PFSK-1 (cell line): ENCODE data around the gene IL34.

Experiments used
- FOXP2 ChIP-seq: optimal IDR thresholded peaks from 2 replicates; pipeline ENCODE3; 2011; ENCODE audit warnings: borderline replicate concordance, control low read depth, inconsistent platforms; ENCODE audit not compliant: insufficient read depth; ENCODE audit errors: extremely low read length, extremely low read depth
- POLR2AphosphoS5 ChIP-seq: IDR thresholded peaks from 2 replicates; pipeline ENCODE4 v1.6.1; 2012; ENCODE audit warnings: low read depth, mild to moderate bottlenecking, control low read depth, low read length, moderate library complexity
- SIN3A ChIP-seq: IDR thresholded peaks from 2 replicates; pipeline ENCODE4 v1.6.1; 2012; ENCODE audit warnings: mild to moderate bottlenecking, low read length, moderate library complexity, borderline replicate concordance; ENCODE audit not compliant: insufficient read depth
- TAF1 ChIP-seq: IDR thresholded peaks from 2 replicates; pipeline ENCODE4 v1.6.1; 2012; ENCODE audit warnings: low read length, control low read depth, borderline replicate concordance; ENCODE audit not compliant: insufficient read depth
- TF ChIP-seq, protein P1 (sequence below), 2 experiments: IDR thresholded peaks; 2 replicates each; pipeline versions ENCODE4 v1.6.1 to v1.8.0; 2011 to 2012; ENCODE audit warnings: low read depth in 2 of 2, low read length in 2 of 2, control low read depth in 1 of 2, inconsistent platforms in 1 of 2, mild to moderate bottlenecking in 1 of 2, moderate library complexity in 1 of 2; ENCODE audit not compliant: insufficient read depth in 1 of 2

The IL34 gene

DNA sequence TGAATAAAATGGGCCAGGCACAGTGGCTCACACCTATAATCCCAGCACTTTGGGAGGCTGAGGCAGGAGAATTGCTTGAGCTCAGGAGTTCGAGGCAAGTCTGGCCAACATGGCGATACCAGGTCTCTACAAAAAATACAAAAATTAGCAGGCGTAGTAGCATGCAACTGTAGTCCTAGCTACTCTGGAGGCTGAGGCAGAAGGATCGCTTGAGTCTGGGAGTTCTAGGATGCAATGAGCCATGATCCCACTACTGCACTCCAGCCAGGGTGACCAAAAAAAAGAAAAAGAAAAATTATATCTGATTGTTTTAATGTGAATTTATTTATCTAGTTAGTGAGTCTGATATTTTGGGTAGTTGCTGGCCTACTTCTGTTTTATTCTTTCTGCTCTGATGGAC lies 7.0 kb downstream of the IL34 start:
- TF ChIP-seq POLR2AphosphoS5, result no peak
- no peak for TF ChIP-seq FOXP2
- TF ChIP-seq TAF1, result no peak
- TF ChIP-seq, protein P1, sequence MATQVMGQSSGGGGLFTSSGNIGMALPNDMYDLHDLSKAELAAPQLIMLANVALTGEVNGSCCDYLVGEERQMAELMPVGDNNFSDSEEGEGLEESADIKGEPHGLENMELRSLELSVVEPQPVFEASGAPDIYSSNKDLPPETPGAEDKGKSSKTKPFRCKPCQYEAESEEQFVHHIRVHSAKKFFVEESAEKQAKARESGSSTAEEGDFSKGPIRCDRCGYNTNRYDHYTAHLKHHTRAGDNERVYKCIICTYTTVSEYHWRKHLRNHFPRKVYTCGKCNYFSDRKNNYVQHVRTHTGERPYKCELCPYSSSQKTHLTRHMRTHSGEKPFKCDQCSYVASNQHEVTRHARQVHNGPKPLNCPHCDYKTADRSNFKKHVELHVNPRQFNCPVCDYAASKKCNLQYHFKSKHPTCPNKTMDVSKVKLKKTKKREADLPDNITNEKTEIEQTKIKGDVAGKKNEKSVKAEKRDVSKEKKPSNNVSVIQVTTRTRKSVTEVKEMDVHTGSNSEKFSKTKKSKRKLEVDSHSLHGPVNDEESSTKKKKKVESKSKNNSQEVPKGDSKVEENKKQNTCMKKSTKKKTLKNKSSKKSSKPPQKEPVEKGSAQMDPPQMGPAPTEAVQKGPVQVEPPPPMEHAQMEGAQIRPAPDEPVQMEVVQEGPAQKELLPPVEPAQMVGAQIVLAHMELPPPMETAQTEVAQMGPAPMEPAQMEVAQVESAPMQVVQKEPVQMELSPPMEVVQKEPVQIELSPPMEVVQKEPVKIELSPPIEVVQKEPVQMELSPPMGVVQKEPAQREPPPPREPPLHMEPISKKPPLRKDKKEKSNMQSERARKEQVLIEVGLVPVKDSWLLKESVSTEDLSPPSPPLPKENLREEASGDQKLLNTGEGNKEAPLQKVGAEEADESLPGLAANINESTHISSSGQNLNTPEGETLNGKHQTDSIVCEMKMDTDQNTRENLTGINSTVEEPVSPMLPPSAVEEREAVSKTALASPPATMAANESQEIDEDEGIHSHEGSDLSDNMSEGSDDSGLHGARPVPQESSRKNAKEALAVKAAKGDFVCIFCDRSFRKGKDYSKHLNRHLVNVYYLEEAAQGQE (IDR thresholded peaks at IDR 0.05; ENCODE audit: insufficient read depth in 1 of 2, low read depth in 2 of 2, low read length in 2 of 2), result no peak
- TF ChIP-seq SIN3A, result no peak

DNA sequence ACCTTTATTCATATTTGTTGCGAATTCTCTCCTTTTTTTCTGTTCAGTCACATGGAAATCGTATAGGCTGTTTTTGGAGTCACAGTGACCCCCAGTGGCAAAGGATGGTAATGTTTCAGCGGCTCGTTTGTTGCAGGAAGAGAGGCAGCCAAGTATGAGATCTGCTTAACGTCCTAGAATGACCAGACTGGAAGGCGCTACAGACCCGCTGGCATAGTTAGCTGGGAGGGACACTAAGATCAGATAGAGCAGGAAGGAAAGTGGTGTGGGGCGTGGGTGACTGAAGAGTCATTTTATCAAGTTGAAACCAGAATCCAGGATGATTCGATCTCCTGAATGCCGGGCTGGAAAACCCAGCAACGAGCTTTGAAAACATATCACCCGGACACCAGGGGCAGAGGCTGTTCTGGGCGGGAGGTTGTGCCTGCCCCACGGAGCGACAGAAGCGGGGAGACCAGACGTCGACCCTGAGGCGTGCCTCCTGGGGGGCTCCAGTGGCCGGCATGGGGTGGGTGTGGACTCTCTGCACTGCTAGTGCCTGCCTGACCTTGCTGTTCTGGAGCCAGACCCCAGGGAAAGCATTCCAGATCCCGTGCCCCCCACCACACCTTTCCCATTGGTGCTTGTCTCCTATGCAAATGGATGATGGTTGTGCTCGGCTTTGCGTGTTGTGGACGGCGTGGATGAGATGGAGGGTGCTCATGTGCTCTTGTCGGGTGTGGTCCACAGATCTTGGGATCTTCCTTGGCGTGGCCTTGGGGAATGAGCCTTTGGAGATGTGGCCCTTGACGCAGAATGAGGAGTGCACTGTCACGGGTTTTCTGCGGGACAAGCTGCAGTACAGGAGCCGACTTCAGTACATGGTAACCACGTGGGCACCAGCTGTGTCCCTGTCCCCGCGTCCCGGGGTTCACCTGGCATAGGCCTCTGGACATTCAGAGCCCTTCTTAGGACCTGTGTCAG lies 7.7 kb downstream of the IL34 start:
- TF ChIP-seq SIN3A (no peak), POLR2AphosphoS5 (no peak)

GRCh38 chr16:70656065-70656711 lies 9.8 kb downstream of the IL34 start:
- TF ChIP-seq POLR2AphosphoS5 (no peak), FOXP2 (no peak), TAF1 (no peak), SIN3A (no peak)
- TF ChIP-seq, protein P1 (IDR thresholded peaks at IDR 0.05; ENCODE audit: insufficient read depth in 1 of 2, low read depth in 2 of 2, low read length in 2 of 2), result no peak

- TF ChIP-seq, protein P1 (IDR thresholded peaks at IDR 0.05; ENCODE audit: insufficient read depth in 1 of 2, low read depth in 2 of 2, low read length in 2 of 2), result no peak
- no peak for TF ChIP-seq SIN3A
- no peak for TF ChIP-seq TAF1
- TF ChIP-seq FOXP2, result no peak
- no peak for TF ChIP-seq POLR2AphosphoS5
These were observed 10.4 kb downstream of the IL34 start for GRCh38 chr16:70656712-70657263.

GRCh38 chr16:70657956-70658355 lies 11.6 kb downstream of the IL34 start:
- TF ChIP-seq SIN3A (no peak), FOXP2 (no peak), TAF1 (no peak), POLR2AphosphoS5 (no peak)
- TF ChIP-seq, protein P1 (IDR thresholded peaks at IDR 0.05; ENCODE audit: insufficient read depth in 1 of 2, low read depth in 2 of 2, low read length in 2 of 2), result no peak
